H9 (cell line): ENCODE measurements around the gene HORMAD2. TPM values are rescaled to one million over a fixed set of nuclear protein-coding genes. Genes with fewer than 3 reads are reported as not detected.

Source experiments
- DNase-seq: peaks from one replicate; pipeline ENCODE4 v3.0.0-alpha.2; 2017
- H2AFZ ChIP-seq: one replicate; pipeline ENCODE4 v1.6.1; 2013; ENCODE audit warnings: mild to moderate bottlenecking, low read length, control low read depth, moderate library complexity
- H2AK5ac ChIP-seq: 2 replicates; pipeline ENCODE4 v1.6.1; 2013; ENCODE audit warnings: low read length, control low read depth, mixed read lengths; ENCODE audit not compliant: insufficient read length
- H2BK120ac ChIP-seq: one replicate; pipeline ENCODE4 v1.6.1; 2013; ENCODE audit warnings: low read depth, mild to moderate bottlenecking, low read length, control low read depth, inconsistent platforms; ENCODE audit not compliant: poor library complexity, severe bottlenecking
- H2BK12ac ChIP-seq: 2 replicates; pipeline ENCODE4 v1.6.1; 2013; ENCODE audit warnings: low read length, control low read depth, mixed read lengths, low read depth; ENCODE audit not compliant: insufficient read length
- H2BK15ac ChIP-seq: 2 replicates; pipeline ENCODE4 v1.6.1; 2013; ENCODE audit warnings: low read depth, low read length, control low read depth
- H2BK20ac ChIP-seq: one replicate; pipeline ENCODE4 v1.6.1; 2013; ENCODE audit warnings: low read depth, mild to moderate bottlenecking, low read length, control low read depth, inconsistent platforms; ENCODE audit not compliant: poor library complexity, severe bottlenecking
- H2BK5ac ChIP-seq: 2 replicates; pipeline ENCODE4 v1.6.1; 2013; ENCODE audit warnings: low read length, control low read depth, mixed read lengths; ENCODE audit not compliant: insufficient read length
- H3K14ac ChIP-seq: 2 replicates; pipeline ENCODE4 v1.6.1; 2013; ENCODE audit warnings: low read length, control low read depth; ENCODE audit not compliant: insufficient read depth
- H3K18ac ChIP-seq: 2 replicates; pipeline ENCODE4 v1.6.1; 2013; ENCODE audit warnings: low read depth, mild to moderate bottlenecking, mixed read lengths, low read length, control low read depth; ENCODE audit not compliant: insufficient read length
- H3K23ac ChIP-seq: 2 replicates; pipeline ENCODE4 v1.6.1; 2013; ENCODE audit warnings: low read length, control low read depth, mixed read lengths, low read depth; ENCODE audit not compliant: insufficient read length
- H3K23me2 ChIP-seq: 2 replicates; pipeline ENCODE4 v1.6.1; 2013; ENCODE audit warnings: low read depth, mild to moderate bottlenecking, mixed read lengths, low read length, control low read depth; ENCODE audit not compliant: insufficient read length, poor library complexity, severe bottlenecking
- H3K27ac ChIP-seq: 2 replicates; pipeline ENCODE4 v1.5.1; 2013; ENCODE audit warnings: low read length, control low read depth, mixed read lengths, low read depth; ENCODE audit not compliant: insufficient read length
- H3K27me3 ChIP-seq: 2 replicates; pipeline ENCODE4 v1.6.1; 2013; ENCODE audit warnings: low read length, control low read depth, inconsistent platforms; ENCODE audit not compliant: insufficient read depth
- H3K4ac ChIP-seq: 2 replicates; pipeline ENCODE4 v1.6.1; 2013; ENCODE audit warnings: low read depth, mild to moderate bottlenecking, control low read depth, inconsistent platforms, low read length, moderate library complexity
- H3K4me1 ChIP-seq: 2 replicates; pipeline ENCODE4 v1.6.1; 2013; ENCODE audit warnings: low read length, control low read depth, inconsistent platforms; ENCODE audit not compliant: insufficient read depth
- H3K4me2 ChIP-seq: 2 replicates; pipeline ENCODE4 v1.6.1; 2013; ENCODE audit warnings: low read length, control low read depth, mixed read lengths; ENCODE audit not compliant: insufficient read length, insufficient read depth
- H3K56ac ChIP-seq: 2 replicates; pipeline ENCODE4 v1.6.1; 2013; ENCODE audit warnings: low read depth, mild to moderate bottlenecking, mixed read lengths, low read length, control low read depth; ENCODE audit not compliant: insufficient read length
- H3K79me1 ChIP-seq: 2 replicates; pipeline ENCODE4 v1.6.1; 2013; ENCODE audit warnings: low read depth, mild to moderate bottlenecking, moderate library complexity, low read length, control low read depth, inconsistent platforms; ENCODE audit not compliant: insufficient read depth, poor library complexity, severe bottlenecking
- H3K79me2 ChIP-seq: 2 replicates; pipeline ENCODE4 v1.6.1; 2013; ENCODE audit warnings: low read length, control low read depth, inconsistent platforms; ENCODE audit not compliant: insufficient read depth
- H3K9ac ChIP-seq: 2 replicates; pipeline ENCODE4 v1.6.1; 2013; ENCODE audit warnings: low read length, control low read depth, mixed read lengths; ENCODE audit not compliant: insufficient read length; ENCODE audit errors: extremely low read depth
- H3K9me3 ChIP-seq: one replicate; pipeline ENCODE4 v1.6.1; 2013; ENCODE audit warnings: low read depth, low read length, inconsistent platforms; ENCODE audit not compliant: control insufficient read depth
- H3T11ph ChIP-seq: one replicate; pipeline ENCODE4 v1.6.1; 2013; ENCODE audit warnings: mild to moderate bottlenecking, low read length, control low read depth, inconsistent platforms
- H4K20me1 ChIP-seq: one replicate; pipeline ENCODE4 v1.6.1; 2013; ENCODE audit not compliant: control insufficient read depth, insufficient read length, insufficient read depth
- H4K5ac ChIP-seq: 2 replicates; pipeline ENCODE4 v1.6.1; 2013; ENCODE audit warnings: low read depth, mild to moderate bottlenecking, mixed read lengths, low read length, control low read depth; ENCODE audit not compliant: insufficient read length
- H4K8ac ChIP-seq: replicated peaks from 2 replicates; pipeline ENCODE4 v1.6.1; 2013; ENCODE audit warnings: low read length, control low read depth, mixed read lengths, low read depth; ENCODE audit not compliant: insufficient read length
- H4K91ac ChIP-seq: 2 replicates; pipeline ENCODE4 v1.6.1; 2013; ENCODE audit warnings: low read depth, mild to moderate bottlenecking, moderate library complexity, mixed read lengths, low read length, control low read depth; ENCODE audit not compliant: insufficient read length
- H3K27ac Mint-ChIP-seq, 3 experiments: 2 replicates in 2 of 3; 3 replicates in 1 of 3; pipeline ENCODE4 v1.8.0; 2020 to 2021; ENCODE audit warnings: mixed read lengths in 3 of 3, mild to moderate bottlenecking in 1 of 3, moderate library complexity in 1 of 3
- H3K27me3 Mint-ChIP-seq: 2 replicates; pipeline ENCODE4 v1.8.0; 2021; ENCODE audit warnings: low read depth, mild to moderate bottlenecking, moderate library complexity, mixed read lengths
- H3K36me3 Mint-ChIP-seq, 3 experiments: 2 replicates in 2 of 3; 3 replicates in 1 of 3; pipeline ENCODE4 v1.8.0; 2020 to 2021; ENCODE audit warnings: low read depth in 3 of 3, mixed read lengths in 3 of 3; ENCODE audit not compliant: insufficient read depth in 1 of 3
- H3K4me1 Mint-ChIP-seq, 2 experiments: 2 replicates each; pipeline ENCODE4 v1.8.0; 2020; ENCODE audit warnings: mixed read lengths in 2 of 2
- H3K4me3 Mint-ChIP-seq, 2 experiments: 2 replicates in 1 of 2; 3 replicates in 1 of 2; pipeline ENCODE4 v1.8.0; 2020 to 2021; ENCODE audit warnings: mild to moderate bottlenecking in 2 of 2, mixed read lengths in 2 of 2, moderate library complexity in 1 of 2
- H3K9me3 Mint-ChIP-seq, 2 experiments: 2 replicates in 1 of 2; 3 replicates in 1 of 2; pipeline ENCODE4 v1.8.0; 2020; ENCODE audit warnings: mild to moderate bottlenecking in 2 of 2, mixed read lengths in 2 of 2, moderate library complexity in 1 of 2
- CTCF ChIP-seq: fragments of 200-600 bp; sonication (generic); conservative IDR thresholded peaks from 3 replicates; pipeline ENCODE4 v1.8.0; 2021; ENCODE audit warnings: antibody characterized with exemption, mild to moderate bottlenecking
- WGBS: extraction: QIAGEN DNeasy Blood & Tissue Kit; methylation state at CpG from one replicate; pipeline ENCODE4 v1.1.7; 2013; ENCODE audit warnings: missing lambda C conversion rate, low lambda C conversion rate, mixed read lengths; ENCODE audit not compliant: insufficient read length; ENCODE audit errors: extremely low coverage; 5-methylcytosine and 5-hydroxymethylcytosine counted together
- total RNA-seq: library from RNA; stranded (reverse); gene quantifications from 2 replicates; pipeline ENCODE4 v1.2.1, GENCODE V29; 2021

Gene HORMAD2
- total RNA-seq, 1 experiment from 2014 or later = not detected

- Histone ChIP-seq H3K79me2 (no peaks in the 10 kb centered on the region), H2BK5ac (no peak overlapping the region), H2BK15ac (no peak overlapping the region), H3K56ac (no peak overlapping the region), H3K4me2 (no peak overlapping the region), H4K5ac (no peak overlapping the region), H3K14ac (no peak overlapping the region; the same call in 1 of the 2 replicates), H3K18ac (no peak overlapping the region), H2BK20ac (no peak overlapping the region), H3K4me1 (no peaks in the 10 kb centered on the region), H3K4ac (no peak overlapping the region), H3K79me1 (no peaks in the 10 kb centered on the region), H3K9me3 (no peaks in the 10 kb centered on the region), H3K9ac (no peak overlapping the region), H4K91ac (no peak overlapping the region), H2AK5ac (no peak overlapping the region), H3K23me2 (no peaks in the 10 kb centered on the region), H2BK12ac (no peak overlapping the region), H2AFZ (no peak overlapping the region), H3K27me3 (no peaks in the 10 kb centered on the region), H3K23ac (no peak overlapping the region), H3K27ac (no peak overlapping the region), H4K20me1 (no peaks in the 10 kb centered on the region), H4K8ac (no peak overlapping the region), H3T11ph (no peak overlapping the region), H2BK120ac (no peak overlapping the region)
- no CpG with 5 or more reads among the region's 15 CpGs for WGBS
- Mint-ChIP-seq H3K9me3 (no peaks in the 10 kb centered on the region), H3K27ac (no peak overlapping the region), H3K4me3 (no peak overlapping the region; a peak in 1 of 5 replicates), H3K36me3 (no peaks in the 10 kb centered on the region), H3K4me1 (peaks cover 4 to 7% of the 10 kb centered on the region in 2 experiments), H3K27me3 (peaks cover 8% of the 10 kb centered on the region)
- DNase-seq = no peak
- no peak for TF ChIP-seq CTCF
These were observed 143.0 kb downstream of the HORMAD2 start for GRCh38 chr22:30223303-30223702.
